Trophoblast cell (in vitro differentiated cells and primary cell): ENCODE data around the gene ETS1.

Experiments used
- DNase-seq, 2 donors: peaks; one replicate each; pipeline ENCODE4 v3.0.0-alpha.2; 2016
- H2AFZ ChIP-seq: 2 replicates; pipeline ENCODE4 v1.6.1; 2013; ENCODE audit warnings: low read length, moderate library complexity, mild to moderate bottlenecking; ENCODE audit not compliant: insufficient read depth, poor library complexity
- H2AK5ac ChIP-seq: 2 replicates; pipeline ENCODE4 v1.6.1; 2013; ENCODE audit warnings: mild to moderate bottlenecking, low read length
- H2BK120ac ChIP-seq: 2 replicates; pipeline ENCODE4 v1.6.1; 2013; ENCODE audit warnings: low read length, mild to moderate bottlenecking, moderate library complexity; ENCODE audit not compliant: insufficient read depth, poor library complexity
- H2BK12ac ChIP-seq: 2 replicates; pipeline ENCODE4 v1.6.1; 2013; ENCODE audit warnings: mild to moderate bottlenecking, low read length, moderate library complexity
- H2BK5ac ChIP-seq: 2 replicates; pipeline ENCODE4 v1.6.1; 2013; ENCODE audit warnings: low read length, low read depth, moderate library complexity, mild to moderate bottlenecking; ENCODE audit not compliant: poor library complexity
- H3K14ac ChIP-seq: 2 replicates; pipeline ENCODE4 v1.6.1; 2013; ENCODE audit warnings: mild to moderate bottlenecking, low read length
- H3K18ac ChIP-seq: 2 replicates; pipeline ENCODE4 v1.6.1; 2013; ENCODE audit warnings: mild to moderate bottlenecking, low read length
- H3K23ac ChIP-seq: 2 replicates; pipeline ENCODE4 v1.6.1; 2013; ENCODE audit warnings: low read length
- H3K27ac ChIP-seq: 2 replicates; pipeline ENCODE4 v1.5.1; 2013; ENCODE audit warnings: low read depth, mild to moderate bottlenecking, inconsistent platforms, low read length, moderate library complexity
- H3K27me3 ChIP-seq: 2 replicates; pipeline ENCODE4 v1.6.1; 2013; ENCODE audit warnings: inconsistent platforms, mild to moderate bottlenecking, low read length, moderate library complexity; ENCODE audit not compliant: insufficient read depth
- H3K36me3 ChIP-seq, 2 experiments: 1 replicate in 1 of 2; 2 replicates in 1 of 2; pipeline ENCODE4 v1.6.1; 2013; ENCODE audit warnings: low read length in 2 of 2, mild to moderate bottlenecking in 2 of 2, moderate library complexity in 1 of 2; ENCODE audit not compliant: insufficient read depth in 2 of 2, control insufficient read depth in 1 of 2
- H3K4ac ChIP-seq: 2 replicates; pipeline ENCODE4 v1.6.1; 2013; ENCODE audit warnings: low read depth, mild to moderate bottlenecking, low read length, moderate library complexity
- H3K4me1 ChIP-seq, 2 experiments: 1 replicate in 1 of 2; 2 replicates in 1 of 2; pipeline ENCODE4 v1.6.1; 2013; ENCODE audit warnings: low read length in 2 of 2, mild to moderate bottlenecking in 2 of 2, moderate library complexity in 1 of 2; ENCODE audit not compliant: insufficient read depth in 2 of 2, control insufficient read depth in 1 of 2
- H3K4me2 ChIP-seq: 2 replicates; pipeline ENCODE4 v1.6.1; 2013; ENCODE audit warnings: inconsistent platforms, mild to moderate bottlenecking, low read length, moderate library complexity
- H3K4me3 ChIP-seq: 2 replicates; pipeline ENCODE4 v1.5.1; 2013; ENCODE audit warnings: mild to moderate bottlenecking, low read depth, low read length, inconsistent platforms
- H3K79me1 ChIP-seq: one replicate; pipeline ENCODE4 v1.6.1; 2013; ENCODE audit warnings: low read length
- H3K79me2 ChIP-seq: 2 replicates; pipeline ENCODE4 v1.6.1; 2013; ENCODE audit warnings: low read length, mild to moderate bottlenecking; ENCODE audit not compliant: control insufficient read depth, insufficient read depth, poor library complexity
- H3K9ac ChIP-seq: 2 replicates; pipeline ENCODE4 v1.6.1; 2013; ENCODE audit warnings: mild to moderate bottlenecking, low read length
- H3K9me3 ChIP-seq: 2 replicates; pipeline ENCODE4 v1.6.1; 2013; ENCODE audit warnings: low read depth, mild to moderate bottlenecking, control low read depth, inconsistent platforms, low read length; ENCODE audit not compliant: insufficient read depth
- H4K12ac ChIP-seq: 2 replicates; pipeline ENCODE4 v1.6.1; 2013; ENCODE audit warnings: low read depth, mild to moderate bottlenecking, low read length, moderate library complexity
- H4K8ac ChIP-seq: 2 replicates; pipeline ENCODE4 v1.6.1; 2013; ENCODE audit warnings: low read depth, mild to moderate bottlenecking, low read length, moderate library complexity
- H4K91ac ChIP-seq: one replicate; pipeline ENCODE4 v1.6.1; 2013; ENCODE audit warnings: low read depth, mild to moderate bottlenecking, low read length, moderate library complexity
- WGBS: extraction: QIAGEN DNeasy Blood & Tissue Kit; methylation state at CpG from one replicate; pipeline ENCODE4 v1.1.7; 2013; ENCODE audit warnings: missing lambda C conversion rate; ENCODE audit not compliant: insufficient read length, insufficient coverage; ENCODE audit errors: extremely low coverage; 5-methylcytosine and 5-hydroxymethylcytosine counted together

Gene ETS1

DNA sequence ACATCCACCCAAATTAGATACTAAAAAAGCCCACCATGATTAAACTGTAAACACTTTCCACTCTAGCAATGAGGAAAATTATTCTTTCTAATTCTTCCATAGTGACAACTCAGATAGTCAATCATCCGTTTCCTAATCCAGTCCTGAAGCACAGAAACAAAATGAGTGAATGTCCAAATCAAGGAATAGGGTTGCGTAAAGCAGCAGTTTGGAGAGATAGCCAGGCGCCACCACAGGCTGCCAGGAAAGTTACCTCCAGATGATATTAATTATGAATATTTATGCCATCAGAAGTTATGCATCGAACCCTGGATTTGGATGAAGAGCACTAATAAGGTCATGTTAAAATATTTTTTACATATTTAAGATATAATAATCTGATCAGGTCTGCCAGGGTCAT is 63.2 kb downstream of the ETS1 start:
- Histone ChIP-seq H3K4me2 (no peak overlapping the region), H2AFZ (no peak overlapping the region)
- no CpG with 5 or more reads among the region's 4 CpGs for WGBS

GRCh38 chr11:128523641-128524040 is 63.7 kb downstream of the ETS1 start:
- no peak overlapping the region for H3K9ac ChIP-seq
- H3K36me3 ChIP-seq: no peaks in the 10 kb centered on the region
- H2BK120ac ChIP-seq: no peak overlapping the region
- no peak overlapping the region for H4K12ac ChIP-seq
- no CpG with 5 or more reads among the region's 2 CpGs for WGBS
- H3K14ac ChIP-seq: no peak overlapping the region
- no peak overlapping the region for H3K18ac ChIP-seq
- no peak overlapping the region for H2AFZ ChIP-seq
- no peak overlapping the region for H3K23ac ChIP-seq
- H3K4me1 ChIP-seq: peaks cover 0 to 4% of the 10 kb centered on the region in 2 experiments
- H3K27ac ChIP-seq: peak overlapping the region; percentile 3
- H4K91ac ChIP-seq: no peak overlapping the region
- no peak overlapping the region for H4K8ac ChIP-seq
- no peak overlapping the region for H2BK12ac ChIP-seq
- H2AK5ac ChIP-seq: no peak overlapping the region
- H3K9me3 ChIP-seq: no peaks in the 10 kb centered on the region
- no peaks in the 10 kb centered on the region for H3K27me3 ChIP-seq
- H2BK5ac ChIP-seq: no peak overlapping the region
- no peak overlapping the region for H3K4ac ChIP-seq
- H3K79me1 ChIP-seq: peaks cover 16% of the 10 kb centered on the region
- H3K4me3 ChIP-seq: no peak overlapping the region
- H3K4me2 ChIP-seq: no peak overlapping the region
- peaks cover 15% of the 10 kb centered on the region for H3K79me2 ChIP-seq
- DNase-seq: peak in 1 of 2 donors; percentile 67

More for the DNA sequence above, 63.2 kb downstream of the ETS1 start:
- no peak overlapping the region for H3K23ac ChIP-seq
- no peaks in the 10 kb centered on the region for H3K9me3 ChIP-seq
- peaks cover 0 to 4% of the 10 kb centered on the region in 2 experiments for H3K4me1 ChIP-seq
- no peak overlapping the region for H4K91ac ChIP-seq
- H3K9ac ChIP-seq: no peak overlapping the region
- H3K27ac ChIP-seq: no peak overlapping the region
- H2BK5ac ChIP-seq: no peak overlapping the region
- no peak overlapping the region for H4K12ac ChIP-seq
- no peak overlapping the region for H2AK5ac ChIP-seq
- no peak overlapping the region for H3K4me3 ChIP-seq
- peaks cover 14% of the 10 kb centered on the region for H3K79me2 ChIP-seq
- no peak for DNase-seq
- H3K18ac ChIP-seq: no peak overlapping the region
- no peaks in the 10 kb centered on the region for H3K36me3 ChIP-seq
- no peak overlapping the region for H4K8ac ChIP-seq
- no peak overlapping the region for H2BK12ac ChIP-seq
- no peaks in the 10 kb centered on the region for H3K27me3 ChIP-seq
- no peak overlapping the region for H3K4ac ChIP-seq
- no peak overlapping the region for H3K14ac ChIP-seq
- H3K79me1 ChIP-seq: peaks cover 16% of the 10 kb centered on the region
- no peak overlapping the region for H2BK120ac ChIP-seq

GRCh38 chr11:128522943-128523518 is 64.3 kb downstream of the ETS1 start:
- H3K9me3 ChIP-seq: no peaks in the 10 kb centered on the region
- peaks cover 0 to 4% of the 10 kb centered on the region in 2 experiments for H3K4me1 ChIP-seq
- no peaks in the 10 kb centered on the region for H3K36me3 ChIP-seq
- H3K9ac ChIP-seq: peak overlapping the region; percentile 54
- peak overlapping the region; percentile 67 for H3K27ac ChIP-seq
- H4K8ac ChIP-seq: peak overlapping the region; percentile 8
- H4K12ac ChIP-seq: no peak overlapping the region
- WGBS: no CpG with 5 or more reads among the region's 6 CpGs
- H2BK120ac ChIP-seq: peak overlapping the region; percentile 13
- H2BK5ac ChIP-seq: peak overlapping the region; percentile 42
- peak overlapping the region; percentile 9 for H2BK12ac ChIP-seq
- no peaks in the 10 kb centered on the region for H3K27me3 ChIP-seq
- no peak overlapping the region for H3K23ac ChIP-seq
- H3K79me1 ChIP-seq: peaks cover 16% of the 10 kb centered on the region
- H3K14ac ChIP-seq: no peak overlapping the region
- peak in 1 of 2 donors; percentile 3 for DNase-seq
- peak overlapping the region; percentile 62 for H3K4me3 ChIP-seq
- peaks cover 16% of the 10 kb centered on the region for H3K79me2 ChIP-seq
- no peak overlapping the region for H2AK5ac ChIP-seq
- H4K91ac ChIP-seq: peak overlapping the region; percentile 20
- no peak overlapping the region for H2AFZ ChIP-seq
- peak overlapping the region; percentile 69 for H3K4me2 ChIP-seq
- peak overlapping the region; percentile 8 for H3K18ac ChIP-seq
- H3K4ac ChIP-seq: no peak overlapping the region

DNA sequence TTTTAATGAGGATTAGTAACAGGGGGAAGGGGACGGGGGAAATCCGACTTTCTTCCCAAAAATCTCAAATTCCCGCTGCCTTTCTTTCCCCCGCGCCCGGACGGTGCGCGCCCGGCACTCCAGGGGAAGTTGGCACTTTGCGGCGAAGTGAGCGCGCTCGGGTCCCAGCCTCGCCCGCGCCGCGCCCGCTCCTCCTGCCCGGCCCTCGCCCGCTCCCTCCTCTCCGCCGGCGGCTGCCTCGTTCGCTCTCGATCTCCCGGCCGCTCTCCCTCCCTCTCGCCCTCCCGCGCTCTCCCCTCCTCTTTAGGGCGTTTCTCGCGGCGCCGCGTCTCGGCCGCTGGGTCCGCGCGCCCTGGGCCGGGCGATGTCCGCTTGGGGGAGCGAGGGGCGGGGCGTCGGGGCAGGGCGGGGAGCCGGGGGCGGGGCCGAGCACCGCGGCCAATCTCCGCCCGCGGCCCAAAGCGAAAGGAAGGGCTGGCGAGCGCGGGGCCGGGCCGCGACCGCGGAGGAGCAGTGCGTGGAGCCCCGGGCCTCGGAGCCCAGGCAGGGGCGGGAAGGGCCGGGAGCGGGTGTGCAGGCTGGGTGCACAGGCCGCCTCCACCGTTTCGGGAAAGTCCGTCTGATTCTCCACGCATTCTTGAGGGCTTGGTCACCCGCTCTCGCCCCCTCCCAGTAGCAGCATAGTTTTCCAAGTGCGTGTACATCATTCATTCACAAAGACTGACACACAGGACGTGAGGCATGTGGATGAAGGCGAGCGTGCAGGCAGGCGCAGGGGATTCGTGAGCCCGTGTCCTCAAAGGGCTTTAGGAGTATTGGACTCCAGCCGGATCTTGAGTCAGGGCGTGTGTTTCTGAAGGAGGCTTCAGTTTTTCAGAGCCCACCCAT is 65.1 kb downstream of the ETS1 start:
- H3K4me3 ChIP-seq: peak overlapping the region; percentile 88
- H2BK12ac ChIP-seq: peak overlapping the region; percentile 29
- peak overlapping the region; percentile 86 for H3K14ac ChIP-seq
- H4K12ac ChIP-seq: peak overlapping the region; percentile 60
- peak overlapping the region; percentile 82 for H3K9ac ChIP-seq
- H3K27me3 ChIP-seq: no peaks in the 10 kb centered on the region
- peak overlapping the region; percentile 89 for H3K4ac ChIP-seq
- peak overlapping the region; percentile 68 for H4K91ac ChIP-seq
- H2AFZ ChIP-seq: peak overlapping the region; percentile 69
- H3K36me3 ChIP-seq: no peaks in the 10 kb centered on the region
- DNase-seq: peak; percentile 94 to 95
- H3K79me1 ChIP-seq: peaks cover 16% of the 10 kb centered on the region
- peak overlapping the region; percentile 77 for H4K8ac ChIP-seq
- H2BK5ac ChIP-seq: peak overlapping the region; percentile 94
- H3K4me2 ChIP-seq: peak overlapping the region; percentile 69
- H3K18ac ChIP-seq: peak overlapping the region; percentile 67
- H2AK5ac ChIP-seq: no peak overlapping the region
- H2BK120ac ChIP-seq: peak overlapping the region; percentile 83
- WGBS: no CpG with 5 or more reads among the region's 93 CpGs
- H3K23ac ChIP-seq: no peak overlapping the region
- peaks cover 0 to 10% of the 10 kb centered on the region in 2 experiments for H3K4me1 ChIP-seq
- no peaks in the 10 kb centered on the region for H3K9me3 ChIP-seq
- peak overlapping the region; percentile 83 for H3K27ac ChIP-seq
- H3K79me2 ChIP-seq: peaks cover 19% of the 10 kb centered on the region
